Measurements from ENCODE around the gene NHP2.
A peak's percentile ranks its signal among the peaks of the same experiment; 100 is the strongest.
"Not testable (repeated sequence)": the region's sequence is repeated elsewhere in the genome, so short reads cannot be mapped to it uniquely, and the experiment has no call there.

The NHP2 gene

GRCh38 chr5:178170455-178170854, 16.8 kb upstream of the NHP2 start:
- no peak for DNase-seq

- no peak for DNase-seq
These were observed 11.9 kb upstream of the NHP2 start for GRCh38 chr5:178165581-178165980.

- DNase-seq, result peak; percentile 98
These were observed 10.4 kb upstream of the NHP2 start for GRCh38 chr5:178163772-178164735.

- DNase-seq, result no peak
These were observed 8.8 kb upstream of the NHP2 start for GRCh38 chr5:178162481-178162880.

GRCh38 chr5:178160176-178160575, 6.5 kb upstream of the NHP2 start:
- DNase-seq, result no peak

GRCh38 chr5:178155065-178155464, 1.4 kb upstream of the NHP2 start:
- no peak for DNase-seq

GRCh38 chr5:178152491-178153444, 917 bp downstream of the NHP2 start:
- no peak for DNase-seq

- DNase-seq, result no peak
These were observed 2.5 kb downstream of the NHP2 start for GRCh38 chr5:178150977-178151734.

- DNase-seq, result no peak
These were observed 4.3 kb downstream of the NHP2 start for GRCh38 chr5:178149199-178149932.

GRCh38 chr5:178147406-178147805, 6.3 kb downstream of the NHP2 start:
- no peak for DNase-seq

- DNase-seq, result peak; percentile 83
These were observed 7.5 kb downstream of the NHP2 start for GRCh38 chr5:178145965-178146820.

GRCh38 chr5:178143901-178144300, 9.8 kb downstream of the NHP2 start:
- DNase-seq, result no peak

GRCh38 chr5:178143246-178143645, 10.4 kb downstream of the NHP2 start:
- DNase-seq, result no peak

GRCh38 chr5:178142642-178143041, 11.0 kb downstream of the NHP2 start:
- no peak for DNase-seq

- no peak for DNase-seq
These were observed 12.1 kb downstream of the NHP2 start for GRCh38 chr5:178141550-178141949.

GRCh38 chr5:178137991-178138390, 15.7 kb downstream of the NHP2 start:
- no peak for DNase-seq

GRCh38 chr5:178136990-178137389, 16.7 kb downstream of the NHP2 start:
- no peak for DNase-seq

- DNase-seq, result no peak
These were observed 22.2 kb downstream of the NHP2 start for GRCh38 chr5:178131446-178131996.

GRCh38 chr5:178130576-178131445, 22.9 kb downstream of the NHP2 start, which contains the start of gene RMND5B:
Gene RMND5B, plus strand, starts transcription at chr5:178131014. Its CDS starts 7,106 bp downstream, at chr5:178138120.
- DNase-seq, result peak; percentile 94

GRCh38 chr5:178130234-178130575, 23.5 kb downstream of the NHP2 start:
- DNase-seq, result not testable (repeated sequence)
